Fibroblast of skin of left quadriceps (primary cell): ENCODE data around the gene AFF4.
"Not testable (repeated sequence)": the region's sequence is repeated elsewhere in the genome, so short reads cannot be mapped to it uniquely, and the experiment has no call there.

ENCODE experiments used
- DNase-seq, 2 experiments: peaks; one replicate each; pipeline ENCODE4 v3.0.0-alpha.2; 2013; ENCODE audit warnings: low read depth in 2 of 2

Gene AFF4

DNA sequence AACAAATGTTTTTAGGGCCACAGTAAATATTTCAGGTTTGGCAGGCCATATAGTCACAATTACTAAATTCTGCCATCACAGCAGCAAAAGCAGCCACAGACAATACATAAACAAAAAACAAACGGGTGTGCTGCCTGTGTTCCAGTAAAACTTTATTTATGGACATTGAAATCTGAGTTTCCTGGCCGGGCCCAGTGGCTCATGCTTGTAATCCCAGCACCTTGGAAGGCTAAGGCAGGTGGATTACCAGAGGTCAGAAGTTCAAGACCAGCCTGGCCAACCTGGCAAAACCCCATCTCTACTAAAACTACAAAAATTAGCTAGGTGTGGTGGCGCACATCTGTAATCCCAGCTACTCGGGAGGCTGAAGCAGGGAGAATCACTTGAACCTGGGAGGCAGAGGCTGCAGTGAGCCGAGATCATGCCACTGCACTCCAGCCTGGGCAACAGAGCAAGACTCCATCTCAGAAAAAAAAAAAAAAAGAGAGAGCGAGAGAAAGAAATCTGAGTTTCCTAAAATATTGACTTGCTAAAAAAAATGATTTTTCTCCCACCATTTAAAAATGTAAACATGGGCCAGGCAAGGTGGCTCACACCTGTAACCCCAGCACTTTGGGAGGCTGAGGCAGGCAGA is 7.2 kb downstream of the AFF4 start:
- not testable (repeated sequence) for DNase-seq

DNA sequence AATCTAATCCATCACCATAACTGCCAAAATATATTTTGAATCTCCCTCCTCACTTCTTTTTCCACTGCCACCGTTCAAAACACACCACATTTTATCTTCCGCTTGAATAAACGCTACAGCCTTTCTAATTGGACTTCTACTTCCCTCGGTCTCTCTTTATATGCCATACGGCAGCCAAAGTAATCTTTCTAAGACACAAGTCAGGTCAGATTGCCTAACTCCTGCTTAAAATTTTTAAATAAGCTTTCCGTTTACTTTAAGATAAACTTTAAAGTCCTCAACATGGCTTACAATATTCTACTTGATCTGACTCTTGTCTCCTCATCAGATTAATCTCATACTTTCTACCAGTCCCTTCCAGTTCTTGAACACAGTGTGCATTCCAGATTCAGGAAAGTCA is 9.7 kb downstream of the AFF4 start:
- no peak for DNase-seq

DNA sequence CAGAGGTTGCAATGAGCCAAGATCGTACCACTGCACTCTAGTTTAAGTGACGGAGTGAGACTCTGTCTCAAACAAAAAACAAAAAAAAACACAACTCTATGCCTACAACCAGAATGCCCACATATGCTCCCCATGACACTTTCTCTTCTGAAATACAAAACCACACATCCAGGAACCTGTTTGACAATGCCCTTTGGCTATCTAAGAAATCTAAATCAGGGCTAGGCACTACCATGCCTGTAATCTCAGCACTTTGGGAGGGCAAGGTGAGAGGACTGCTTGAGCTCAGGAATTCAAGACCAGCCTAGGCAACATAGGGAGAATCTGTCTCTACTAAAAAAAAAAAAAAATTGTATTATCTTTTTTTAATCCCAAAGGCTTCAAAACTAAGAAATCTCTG is 10.6 kb downstream of the AFF4 start:
- no peak for DNase-seq

DNA sequence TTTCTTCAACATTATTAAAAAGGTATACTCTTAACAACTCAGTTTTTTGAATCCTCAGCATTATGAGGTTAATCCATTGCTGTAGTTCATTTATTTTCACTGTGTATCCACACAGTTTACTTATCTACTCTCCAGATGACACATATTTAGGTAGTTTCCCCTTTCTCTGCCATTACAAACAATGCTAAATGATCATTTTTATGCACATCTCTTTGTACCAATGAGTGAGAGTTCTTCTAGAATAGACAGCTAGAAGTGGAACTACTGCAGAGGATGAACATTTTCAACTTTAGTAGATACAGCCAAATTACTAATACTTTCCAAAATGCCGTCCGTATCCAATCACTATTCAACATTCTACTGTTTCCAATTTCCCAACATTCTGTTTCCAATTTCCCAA is 11.5 kb downstream of the AFF4 start:
- DNase-seq, result no peak

DNA sequence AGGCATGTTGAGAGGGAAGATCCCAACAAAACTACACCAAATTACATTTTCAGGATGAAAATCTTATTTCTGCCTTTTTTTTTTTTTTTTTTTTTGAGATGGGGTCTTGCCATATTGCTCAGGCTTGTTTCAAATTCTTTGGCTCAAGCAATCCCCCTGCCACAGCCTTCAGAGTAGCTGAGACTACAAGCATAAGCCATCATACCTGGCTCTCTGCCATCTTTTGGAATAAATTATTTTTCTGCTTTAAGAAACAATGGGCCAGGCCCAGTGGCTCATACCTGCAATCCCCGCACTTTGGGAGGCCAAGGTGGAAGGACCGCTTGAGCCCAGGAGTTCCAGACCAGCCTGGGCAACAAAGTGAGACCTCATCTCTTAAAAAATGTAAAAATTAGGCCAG is 14.3 kb downstream of the AFF4 start:
- no peak for DNase-seq

DNA sequence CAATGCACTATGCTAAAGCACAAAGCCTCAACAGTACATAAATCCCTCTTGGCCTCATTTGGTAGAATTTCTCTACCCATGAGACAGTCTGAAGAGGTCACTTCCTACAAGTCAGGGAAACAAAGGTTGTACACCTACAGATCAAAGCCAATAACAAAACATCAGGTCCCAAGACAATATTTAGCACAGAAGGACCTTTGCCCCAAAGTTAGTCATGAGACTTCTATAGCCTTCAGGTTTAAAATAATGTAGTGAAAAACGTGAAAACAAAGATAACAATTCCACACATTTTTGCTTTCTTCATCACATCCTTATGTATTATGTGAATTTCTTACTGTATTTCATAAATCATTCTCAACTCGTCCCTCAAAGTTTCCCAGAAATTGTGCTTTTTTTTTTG is 15.8 kb downstream of the AFF4 start:
- DNase-seq, result peak; percentile 56 to 57

DNA sequence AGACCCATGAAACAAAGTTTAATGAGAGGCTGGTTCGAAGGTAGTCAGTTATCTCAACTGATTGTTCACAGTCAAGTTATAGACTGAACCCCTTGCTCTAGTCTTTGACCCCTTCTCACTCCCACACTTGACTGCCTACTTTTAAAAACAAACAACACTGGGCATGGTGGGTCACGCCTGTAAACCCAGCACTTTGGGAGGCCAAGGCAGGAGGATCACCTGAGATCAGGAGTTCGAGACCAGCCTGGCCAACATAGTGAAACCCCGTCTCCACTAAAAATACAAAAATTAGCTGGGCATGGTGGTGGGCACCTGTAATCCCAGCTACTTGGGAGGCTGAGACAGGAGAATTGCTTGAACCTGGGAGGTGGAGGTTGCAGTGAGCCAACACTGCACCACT is 18.1 kb downstream of the AFF4 start:
- DNase-seq, result not testable (repeated sequence)

DNA sequence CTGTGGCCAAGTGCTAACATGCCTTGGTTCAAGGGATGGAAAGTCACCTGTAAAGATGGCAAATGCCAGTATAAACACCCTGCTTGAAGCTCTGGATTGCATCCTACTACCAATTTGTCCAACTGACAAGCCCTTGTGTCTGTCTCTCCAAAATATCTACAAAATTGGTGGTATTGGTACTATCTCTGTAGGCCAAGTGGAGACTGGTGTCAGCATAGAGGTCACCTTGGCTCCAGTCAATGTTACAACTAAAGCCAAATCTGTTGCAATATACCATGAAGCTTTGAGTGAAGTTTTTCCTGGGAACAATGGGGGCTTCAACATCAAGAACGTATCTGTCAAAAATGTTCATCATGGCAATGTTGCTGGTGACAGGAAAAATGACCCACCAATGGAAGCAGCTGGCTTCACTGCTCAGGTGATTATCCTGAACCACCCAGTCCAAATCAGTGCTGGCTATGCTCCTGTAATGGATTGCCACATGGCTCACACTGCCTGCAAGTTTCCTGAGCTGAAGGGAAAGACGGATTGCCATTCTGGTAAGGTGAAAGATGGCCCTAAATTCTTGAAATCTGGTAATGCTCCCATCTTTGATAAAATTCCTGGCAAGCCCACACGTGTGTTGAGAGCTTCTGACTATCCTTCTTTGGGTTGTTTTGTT is 19.9 kb downstream of the AFF4 start:
- no peak for DNase-seq

DNA sequence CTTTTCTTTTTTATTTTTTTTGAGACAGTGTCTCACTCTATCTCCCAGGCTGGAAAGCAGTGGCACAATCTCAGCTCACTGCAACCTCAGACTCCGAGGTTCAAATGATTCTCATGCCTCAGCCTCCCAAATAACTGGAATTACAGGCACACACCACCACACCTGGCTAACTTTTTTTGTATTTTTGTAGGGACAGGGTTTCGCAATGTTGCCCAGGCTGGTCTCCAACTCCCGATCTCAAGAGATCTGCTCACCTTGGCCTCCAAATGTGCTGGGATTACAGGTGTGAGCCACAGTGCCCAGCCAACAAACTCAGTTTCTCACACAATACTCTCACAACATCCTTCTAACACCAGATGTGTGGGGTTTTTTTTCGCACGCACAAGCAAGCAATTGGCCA is 22.1 kb downstream of the AFF4 start:
- no peak for DNase-seq

DNA sequence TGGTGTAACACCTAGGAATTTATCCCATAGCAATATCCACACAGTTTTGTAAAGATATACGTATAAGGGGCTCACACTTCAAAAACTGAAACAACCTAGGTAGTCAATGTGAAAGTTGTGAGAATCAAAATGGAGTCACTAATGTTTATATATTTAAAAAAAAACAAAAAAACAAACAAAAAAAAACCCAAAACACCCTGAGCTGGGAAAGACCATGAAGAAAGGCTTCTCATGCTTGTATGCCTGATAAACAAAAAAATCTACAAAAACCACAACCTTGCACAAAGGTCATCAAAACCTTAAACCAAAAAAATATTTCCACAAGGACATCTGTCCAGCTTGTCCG is 35.4 kb downstream of the AFF4 start:
- no peak for DNase-seq

DNA sequence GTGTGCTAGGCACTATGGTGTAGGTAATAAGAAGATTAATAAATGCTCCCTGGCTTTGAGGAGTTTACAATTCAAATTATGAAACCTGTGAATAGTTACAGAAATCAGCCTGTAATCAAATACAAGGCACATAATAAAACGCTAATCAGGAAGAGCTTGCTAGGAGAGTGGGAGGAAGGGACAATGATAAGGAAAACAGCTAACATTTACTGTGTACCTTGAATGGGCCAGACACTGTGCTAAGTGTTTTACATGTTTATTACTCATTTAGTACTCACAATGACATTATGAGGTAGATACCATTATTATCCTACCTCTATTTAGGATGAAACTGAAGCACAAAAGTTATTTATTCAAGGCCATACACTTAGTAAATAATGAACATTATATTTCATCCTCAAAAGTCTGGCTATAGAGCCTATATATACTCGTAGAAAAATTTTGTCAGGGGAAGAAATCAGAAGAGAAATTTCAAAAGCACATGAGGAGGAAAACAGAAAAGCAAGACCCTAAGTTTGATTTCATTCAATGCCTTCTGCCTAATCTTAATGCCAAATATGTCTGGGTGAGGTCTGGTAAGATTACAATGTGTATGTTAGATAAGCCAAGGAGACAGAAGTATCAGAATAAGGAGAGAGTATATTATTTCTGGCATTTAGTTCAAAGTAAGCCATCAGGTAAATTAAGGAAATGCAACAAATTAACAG is 35.9 kb downstream of the AFF4 start:
- no peak for DNase-seq

DNA sequence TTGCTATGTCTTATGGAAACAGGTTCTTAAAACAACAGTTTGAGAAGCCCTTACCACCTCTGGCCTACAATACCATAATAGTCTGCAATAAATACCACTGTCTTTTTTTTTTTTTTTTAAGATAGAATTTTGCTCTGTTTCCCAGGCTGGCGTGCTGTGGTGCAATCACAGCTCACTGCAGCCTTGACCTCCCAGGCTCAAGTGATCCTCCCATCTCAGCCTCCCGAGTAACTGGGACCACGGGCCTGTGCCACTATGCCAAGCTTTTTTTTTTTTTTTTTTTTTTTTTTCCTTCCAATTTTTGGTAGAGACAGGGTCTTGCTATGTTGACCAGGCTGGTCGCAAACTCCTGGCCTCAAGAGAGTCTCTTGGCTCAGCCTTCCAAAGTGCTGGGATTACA is 37.0 kb downstream of the AFF4 start:
- DNase-seq, result no peak

DNA sequence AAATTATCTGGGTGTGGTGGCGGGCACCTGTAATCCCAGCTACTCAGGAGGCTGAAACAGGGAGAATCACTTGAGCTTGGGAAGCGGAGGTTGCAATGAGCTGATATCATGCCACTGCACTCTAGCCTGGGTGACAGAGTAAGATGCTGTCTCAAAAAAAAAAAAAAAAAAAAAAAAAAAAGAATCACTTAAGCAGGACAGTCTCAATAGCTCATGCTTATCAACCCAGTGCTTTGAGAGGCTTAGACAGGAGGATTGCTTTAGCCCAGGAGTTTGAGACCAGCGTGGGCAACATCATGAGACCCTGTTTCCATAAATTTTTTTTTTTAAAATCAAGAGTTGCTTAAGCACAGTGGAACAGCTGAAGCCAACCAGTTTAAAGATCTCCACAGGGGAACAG is 47.3 kb downstream of the AFF4 start:
- no peak for DNase-seq

DNA sequence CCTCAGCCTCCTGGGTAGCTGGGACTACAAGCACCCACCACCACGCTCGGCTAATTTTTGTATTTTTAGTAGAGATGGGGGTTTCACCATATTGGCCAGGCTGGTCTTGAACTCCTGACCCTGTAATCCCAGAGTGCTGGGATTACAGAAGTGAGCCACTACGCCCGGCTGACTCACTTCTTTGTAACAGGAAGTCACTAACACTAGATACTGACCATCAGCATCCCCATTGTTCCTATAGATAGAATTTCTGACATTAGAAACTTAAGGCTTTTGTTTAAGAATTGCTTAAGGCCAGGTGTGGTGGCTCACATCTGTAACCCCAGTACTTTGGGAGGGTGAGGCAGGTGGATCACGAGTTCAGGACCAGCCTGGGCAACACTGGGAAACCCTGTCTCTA is 47.8 kb downstream of the AFF4 start:
- no peak for DNase-seq

DNA sequence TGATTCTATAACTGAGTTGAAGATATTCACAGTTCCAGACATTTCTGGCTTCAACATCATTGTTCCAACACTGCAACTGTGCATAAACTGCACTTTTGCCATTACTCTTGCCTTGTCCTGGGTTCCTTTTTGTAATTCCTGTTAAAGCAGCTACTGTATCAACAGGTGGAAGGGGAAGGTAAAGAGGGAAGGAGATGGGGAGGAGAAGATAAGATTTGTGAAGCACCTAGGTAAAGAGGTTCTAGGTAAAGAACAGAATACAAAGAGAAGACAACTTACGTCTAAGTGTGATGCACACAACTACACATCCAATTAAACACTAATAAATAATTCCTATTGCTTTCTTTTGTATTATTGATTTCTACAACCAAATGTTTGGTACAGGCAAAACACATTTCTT is 53.7 kb downstream of the AFF4 start:
- no peak for DNase-seq

DNA sequence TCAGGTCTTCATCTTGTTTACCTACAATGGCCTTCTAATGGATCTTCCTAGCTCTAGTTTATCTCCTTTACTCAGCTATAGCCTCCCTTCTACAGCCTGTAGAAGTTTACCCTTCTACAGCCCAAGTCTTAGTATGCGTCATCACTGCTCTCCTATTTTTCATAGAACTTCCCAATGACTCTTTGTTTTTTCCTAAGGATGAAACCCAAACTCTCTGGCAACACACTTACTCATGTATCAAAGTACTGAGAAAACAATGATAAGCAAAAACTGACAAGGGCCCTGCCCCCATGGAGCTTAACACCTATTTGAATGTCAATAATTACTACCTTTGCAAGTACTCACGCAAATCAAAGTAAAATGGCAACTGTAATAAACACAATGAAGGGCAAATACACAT is 56.3 kb downstream of the AFF4 start:
- DNase-seq, result no peak

DNA sequence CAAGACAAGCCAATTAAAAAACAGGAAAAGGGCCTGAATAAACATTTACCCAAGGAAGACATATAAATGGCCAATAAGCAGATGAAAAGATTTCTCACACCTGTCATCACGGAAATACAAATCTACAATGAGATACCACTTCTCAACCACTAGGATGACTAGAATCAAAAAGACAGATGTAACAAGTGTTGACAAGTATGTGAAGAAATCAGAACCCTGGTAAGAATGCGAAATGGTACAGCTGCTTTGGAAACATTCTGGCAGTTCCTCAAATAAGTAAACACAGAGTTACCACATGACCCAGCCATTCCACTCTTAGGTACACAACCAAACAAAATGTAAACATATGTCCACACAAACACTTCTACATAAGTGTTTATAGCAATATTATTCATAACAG is 57.5 kb downstream of the AFF4 start:
- DNase-seq, result no peak

DNA sequence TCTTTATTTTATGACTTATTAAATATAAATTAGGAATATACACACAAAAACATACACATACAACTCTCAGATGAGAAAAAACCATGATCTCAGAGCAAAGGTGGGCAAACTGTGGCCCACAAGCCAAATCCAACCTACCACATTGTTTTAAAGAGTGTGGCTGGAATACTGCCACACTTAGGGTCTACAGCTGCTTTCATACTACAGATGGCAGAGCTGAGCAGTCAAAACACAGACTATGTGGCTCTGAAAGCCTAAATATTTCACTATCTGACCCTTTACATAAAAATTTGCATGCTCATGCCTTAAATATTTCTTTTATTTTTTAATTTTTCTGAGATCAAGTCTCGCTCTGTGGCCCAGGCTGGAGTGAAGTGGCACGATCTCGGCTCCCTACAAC is 61.7 kb downstream of the AFF4 start:
- no peak for DNase-seq

DNA sequence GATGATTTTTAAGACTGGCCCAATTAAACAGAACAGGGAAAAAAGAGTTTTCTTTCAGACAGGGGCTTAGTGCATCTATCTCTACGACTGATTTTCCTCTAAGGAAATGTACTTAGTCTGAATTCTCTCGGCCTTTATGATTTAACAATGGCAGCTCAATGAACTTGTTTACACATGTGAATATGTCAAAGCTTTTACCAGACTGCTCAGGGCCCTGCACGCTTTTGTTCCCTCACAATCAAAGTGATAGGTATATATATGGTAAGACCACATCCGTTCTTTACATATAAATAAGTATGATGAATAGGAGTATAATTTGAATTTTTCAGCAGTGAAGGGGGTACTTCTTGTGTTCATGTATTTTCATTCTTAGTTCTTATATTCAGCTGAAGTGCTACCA is 62.4 kb downstream of the AFF4 start:
- no peak for DNase-seq

DNA sequence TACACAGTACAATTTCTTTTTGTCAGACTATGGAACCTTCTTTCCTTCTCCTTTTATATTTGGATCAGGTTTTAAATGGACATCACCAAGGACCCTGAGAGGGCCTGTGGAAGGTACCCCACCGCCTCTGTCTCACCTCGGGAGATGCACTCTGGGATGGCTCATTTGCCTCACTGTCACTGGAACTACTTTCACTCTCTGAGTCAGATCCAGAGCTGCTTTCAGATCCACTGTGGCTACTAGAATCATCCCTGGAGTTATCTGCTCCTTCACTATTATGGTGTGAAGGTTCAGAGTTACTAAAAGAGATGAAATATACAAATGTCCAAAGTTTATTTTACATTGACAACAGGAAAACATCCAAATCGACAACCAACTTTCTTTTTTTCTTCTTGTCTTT is 65.3 kb downstream of the AFF4 start:
- no peak for DNase-seq

DNA sequence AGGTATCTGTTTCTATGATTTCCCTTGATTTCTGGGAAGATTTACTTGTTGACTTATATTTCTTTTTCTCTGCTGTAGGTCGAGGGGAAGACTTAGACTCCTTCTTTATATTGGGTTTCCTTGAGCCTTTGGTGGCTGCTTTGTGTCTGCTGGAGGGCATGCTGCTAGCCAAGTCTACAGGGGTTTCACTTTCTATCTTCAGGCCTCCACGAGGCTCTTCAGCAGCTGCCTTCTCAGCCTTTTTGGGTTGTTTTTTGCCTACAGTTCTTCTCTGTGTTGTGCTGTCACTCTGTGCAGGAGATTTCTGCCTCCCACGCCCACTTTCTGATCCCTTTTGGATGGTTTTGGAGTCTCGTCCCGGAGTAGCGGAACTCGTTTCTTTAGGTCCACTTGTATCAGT is 66.7 kb downstream of the AFF4 start:
- DNase-seq, result no peak

DNA sequence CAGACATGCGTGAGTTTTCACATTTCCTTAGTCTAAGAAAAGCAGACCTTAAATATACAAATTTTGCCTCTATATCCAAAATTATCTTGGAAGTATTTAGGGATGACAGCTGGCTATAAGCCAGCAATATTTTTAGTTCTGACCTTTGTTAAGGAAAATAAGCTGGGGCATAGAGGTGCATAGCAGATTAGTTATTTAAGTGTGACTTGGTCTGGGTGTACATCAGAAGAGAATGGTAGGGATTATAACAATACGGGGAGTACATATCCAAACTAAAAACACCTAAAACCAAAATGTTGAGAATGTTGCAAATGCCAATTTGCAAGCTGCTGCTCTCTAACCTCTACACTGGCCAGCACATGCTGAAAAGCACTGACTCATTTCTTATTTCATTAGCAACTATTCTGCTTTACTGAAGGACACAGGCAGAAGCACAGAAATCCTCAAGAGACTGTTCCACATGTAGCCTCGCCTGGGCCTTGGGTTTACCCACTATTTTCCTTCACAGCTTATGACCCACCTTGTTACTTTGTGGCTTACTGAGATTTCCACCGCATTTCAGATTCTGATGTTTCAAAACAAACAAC is 67.6 kb downstream of the AFF4 start:
- no peak for DNase-seq

DNA sequence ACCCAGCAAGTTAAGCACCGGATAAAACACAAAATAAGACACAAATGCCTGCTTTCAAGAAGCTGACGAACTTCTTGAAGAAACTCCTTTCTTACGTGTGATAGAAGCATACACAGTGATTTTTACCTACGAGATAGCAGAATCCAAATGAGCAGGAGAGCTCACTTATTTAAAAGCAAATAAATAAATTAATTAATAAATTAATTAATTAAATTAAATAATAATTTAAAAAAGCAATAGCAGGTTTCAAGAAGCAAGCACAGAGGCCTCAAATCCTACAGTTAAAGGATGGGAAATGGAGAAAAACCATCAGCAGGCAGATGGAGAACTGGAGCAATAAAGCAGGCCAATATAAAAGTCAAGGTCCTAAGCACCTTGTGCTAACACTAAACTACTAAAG is 72.6 kb downstream of the AFF4 start:
- DNase-seq, result no peak
